ENCODE measurements around the gene PHACTR3.

The PHACTR3 gene

DNA sequence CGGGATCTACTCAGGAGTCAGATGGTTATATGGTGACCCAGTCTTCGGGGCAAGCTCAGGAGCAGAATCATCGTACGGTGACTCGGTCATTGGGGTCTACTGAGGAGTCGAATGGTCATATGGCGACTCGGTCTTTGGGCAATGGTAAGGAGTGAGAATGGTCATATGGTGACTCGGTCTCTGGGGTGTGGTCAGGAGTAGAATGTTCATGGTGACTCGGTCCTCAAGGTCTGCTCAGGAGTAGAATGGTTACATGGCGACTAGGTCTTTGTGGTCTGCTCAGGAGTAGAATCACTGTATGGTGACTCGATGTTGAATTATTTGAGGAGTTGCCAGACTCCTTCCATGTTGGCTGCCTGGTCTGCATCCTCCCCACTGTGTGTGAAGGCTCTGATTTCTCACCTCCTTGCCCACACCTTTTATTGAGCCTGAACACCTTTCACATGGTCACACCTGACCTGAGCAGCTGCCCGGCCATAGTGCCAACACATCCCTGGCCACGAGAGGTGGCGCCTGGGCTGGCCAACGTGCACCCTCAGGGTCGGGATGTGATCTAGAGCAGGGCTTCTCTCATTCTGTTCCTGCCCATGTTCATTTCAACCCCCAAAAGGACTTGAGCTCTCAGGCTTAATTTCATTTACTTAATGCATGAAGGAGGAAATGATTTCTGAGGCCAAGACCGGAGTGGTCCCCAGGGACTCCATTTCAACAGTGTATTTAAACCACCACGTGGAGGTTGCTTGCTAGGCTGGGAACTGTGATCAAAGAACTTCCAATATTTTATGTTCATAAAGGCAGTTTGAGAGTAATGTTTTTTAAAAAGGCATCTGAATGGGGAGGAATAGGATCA, 119.5 kb downstream of the PHACTR3 start:
- DNase-seq (ENCODE audit: low spot score in 2 of 2) (no peak), ATAC-seq (ENCODE audit: low read depth) (no peak)
- peaks cover 3% of the 10 kb centered on the region for H3K27me3 Mint-ChIP-seq
- no peaks in the 10 kb centered on the region for H3K4me1 Mint-ChIP-seq
- H3K9me3 Mint-ChIP-seq: peaks cover 2% of the 10 kb centered on the region
- no peak overlapping the region for H3K4me3 Mint-ChIP-seq
- no peak overlapping the region for H3K27ac Mint-ChIP-seq
- no peaks in the 10 kb centered on the region for H3K36me3 Mint-ChIP-seq

DNA sequence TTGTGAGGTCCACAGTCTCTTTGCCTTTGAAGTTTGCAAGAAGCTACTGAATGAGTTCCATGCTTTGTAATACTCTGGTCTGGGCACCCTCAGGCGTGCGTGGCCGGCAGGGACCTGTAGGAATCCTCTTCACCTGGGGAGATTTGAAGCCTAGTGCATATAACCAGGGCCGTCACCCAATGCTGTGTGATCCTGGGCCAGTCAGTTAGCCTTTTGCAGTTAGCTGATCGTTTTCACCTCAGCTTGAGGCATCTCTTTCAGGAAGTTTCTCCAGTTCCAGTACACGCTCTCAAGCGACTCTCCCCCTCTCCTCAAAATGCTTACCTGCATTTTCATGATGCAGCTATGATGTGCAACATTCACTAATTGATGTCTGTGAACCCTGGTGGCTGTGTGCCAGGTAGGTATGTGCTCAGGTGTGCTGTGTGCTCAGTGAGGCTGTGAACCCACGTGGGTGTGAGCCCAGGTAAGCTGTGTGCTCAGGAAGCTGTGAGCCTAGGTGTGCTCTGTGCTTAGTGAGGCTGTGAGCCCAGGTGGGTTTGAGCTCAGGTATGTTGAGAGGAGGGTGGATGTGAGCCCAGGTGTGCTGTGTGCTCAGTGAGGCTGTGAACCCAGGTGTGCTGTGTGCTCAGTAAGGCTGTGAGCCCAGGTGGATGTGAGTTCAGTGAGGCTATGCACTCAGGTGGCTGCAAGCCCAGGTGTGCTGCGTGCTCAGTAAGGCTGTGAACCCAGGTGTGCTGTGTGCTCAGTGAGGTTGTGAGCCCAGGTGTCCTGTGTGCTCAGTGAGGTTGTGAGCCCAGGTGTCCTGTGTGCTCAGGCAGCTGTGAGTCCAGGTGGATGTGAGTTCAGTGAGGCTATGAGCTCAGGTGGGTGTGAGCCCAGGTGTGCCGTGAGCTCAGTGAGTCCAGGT, 120.4 kb downstream of the PHACTR3 start:
- ATAC-seq (ENCODE audit: low read depth) (no peak), DNase-seq (ENCODE audit: low spot score in 2 of 2) (no peak)
- Mint-ChIP-seq H3K27me3 (peaks cover 7% of the 10 kb centered on the region), H3K4me3 (no peak overlapping the region), H3K9me3 (peaks cover 2% of the 10 kb centered on the region), H3K4me1 (no peaks in the 10 kb centered on the region), H3K36me3 (no peaks in the 10 kb centered on the region), H3K27ac (no peak overlapping the region)

DNA sequence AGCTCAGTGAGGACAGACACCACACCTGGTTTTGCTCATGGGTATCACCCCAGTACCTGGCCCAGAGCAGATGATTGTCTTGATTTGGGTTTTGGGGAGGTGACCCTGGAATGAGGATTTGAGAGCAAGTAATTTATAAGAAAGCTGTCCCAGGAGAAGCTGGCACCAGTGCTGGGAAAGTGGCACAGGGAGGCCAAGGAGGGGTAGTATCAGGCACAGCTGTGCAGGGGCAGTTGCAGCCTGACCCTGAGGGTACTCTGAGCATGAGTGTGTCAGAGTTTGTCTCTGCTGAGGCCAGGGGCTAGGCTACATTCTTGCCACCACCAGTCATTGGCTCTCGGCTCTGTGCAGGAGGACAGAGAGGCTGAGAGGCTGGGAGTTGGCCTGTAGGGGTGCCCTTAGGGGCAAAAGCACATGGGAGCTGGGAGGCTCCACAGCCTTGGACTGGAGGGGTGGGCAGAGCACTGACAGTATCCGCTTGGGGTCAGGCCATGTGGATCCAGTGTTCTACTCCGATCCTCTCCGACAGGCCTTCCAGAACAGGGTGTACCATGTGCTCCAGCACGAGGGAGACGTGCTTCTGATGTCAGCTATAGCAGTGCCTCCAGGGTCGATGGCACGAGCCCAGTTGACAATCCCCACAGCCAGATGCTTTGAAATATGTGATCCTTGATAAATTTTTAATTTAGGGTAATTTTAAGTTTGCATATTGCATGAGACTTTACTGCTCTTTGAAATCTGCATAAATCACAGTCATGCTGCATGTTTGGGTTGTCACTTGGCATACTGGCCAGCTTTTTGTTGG, 121.3 kb downstream of the PHACTR3 start:
- H3K4me3 Mint-ChIP-seq: no peak overlapping the region

DNA sequence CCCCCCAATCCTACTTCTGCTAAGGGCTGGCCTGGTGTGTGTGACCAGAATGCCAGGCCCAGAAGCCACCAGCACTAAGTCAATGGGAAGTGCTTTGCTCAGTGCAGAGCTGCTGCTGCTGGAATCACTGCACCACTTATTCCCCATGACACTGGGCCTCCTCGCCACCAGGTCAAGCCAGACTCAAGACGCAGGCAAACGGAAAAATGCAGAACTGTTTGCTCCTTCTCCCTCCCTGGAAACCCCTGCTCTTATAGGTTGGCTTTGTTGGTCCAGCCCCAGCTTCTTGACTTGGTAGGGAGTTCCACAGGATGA, 121.9 kb downstream of the PHACTR3 start:
- ATAC-seq (ENCODE audit: low read depth) (no peak), DNase-seq (ENCODE audit: low spot score in 2 of 2) (no peak)
- Mint-ChIP-seq H3K27ac (no peak overlapping the region), H3K9me3 (peaks cover 2% of the 10 kb centered on the region), H3K36me3 (no peaks in the 10 kb centered on the region), H3K27me3 (peaks cover 6% of the 10 kb centered on the region), H3K4me3 (no peak overlapping the region), H3K4me1 (no peaks in the 10 kb centered on the region)

More for the DNA sequence above, 121.3 kb downstream of the PHACTR3 start:
- ATAC-seq (ENCODE audit: low read depth): no peak
- DNase-seq (ENCODE audit: low spot score in 2 of 2): no peak
- Mint-ChIP-seq H3K27ac (no peak overlapping the region), H3K27me3 (peaks cover 6% of the 10 kb centered on the region), H3K9me3 (peaks cover 2% of the 10 kb centered on the region), H3K4me1 (no peaks in the 10 kb centered on the region), H3K36me3 (no peaks in the 10 kb centered on the region)

DNA sequence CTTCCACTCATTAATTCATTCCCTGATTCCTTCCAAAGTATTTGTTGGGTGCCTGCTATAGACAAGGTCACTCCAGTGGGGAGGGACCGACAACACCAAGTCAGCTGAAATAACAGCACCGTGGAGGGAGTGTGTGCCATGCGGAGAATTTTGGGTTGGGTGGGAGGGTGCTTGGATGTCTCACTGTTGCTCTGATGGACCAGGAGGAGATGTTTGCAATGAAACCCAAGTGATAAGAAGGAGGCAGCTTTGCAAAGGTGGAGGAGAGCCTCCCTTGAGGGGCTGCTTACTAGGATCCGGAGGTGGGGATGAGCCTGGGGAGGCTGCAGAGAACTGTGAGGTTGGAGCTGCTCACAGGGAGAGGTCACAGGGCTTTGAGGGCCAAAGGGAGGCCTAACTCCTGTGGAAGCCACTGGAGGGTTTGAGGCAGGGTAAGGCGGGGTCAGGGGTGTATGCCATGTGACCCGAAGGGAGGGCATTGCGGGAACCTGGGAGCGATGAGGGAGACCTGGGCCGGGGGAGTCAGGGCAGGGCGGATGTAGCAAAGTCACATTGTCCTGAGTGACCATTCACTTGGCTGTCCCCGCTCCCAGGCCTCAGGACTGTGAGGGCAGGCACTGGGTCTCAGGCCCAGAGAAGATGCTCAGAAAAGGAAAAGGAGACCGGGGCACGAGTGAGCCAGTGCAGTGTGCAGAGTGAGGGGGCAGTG, 124.5 kb downstream of the PHACTR3 start:
- Mint-ChIP-seq H3K27ac (no peak overlapping the region), H3K4me1 (no peaks in the 10 kb centered on the region), H3K36me3 (no peaks in the 10 kb centered on the region), H3K27me3 (peaks cover 6% of the 10 kb centered on the region), H3K4me3 (no peak overlapping the region), H3K9me3 (no peaks in the 10 kb centered on the region)
- ATAC-seq (ENCODE audit: low read depth): no peak
- no peak for DNase-seq (ENCODE audit: low spot score in 2 of 2)

DNA sequence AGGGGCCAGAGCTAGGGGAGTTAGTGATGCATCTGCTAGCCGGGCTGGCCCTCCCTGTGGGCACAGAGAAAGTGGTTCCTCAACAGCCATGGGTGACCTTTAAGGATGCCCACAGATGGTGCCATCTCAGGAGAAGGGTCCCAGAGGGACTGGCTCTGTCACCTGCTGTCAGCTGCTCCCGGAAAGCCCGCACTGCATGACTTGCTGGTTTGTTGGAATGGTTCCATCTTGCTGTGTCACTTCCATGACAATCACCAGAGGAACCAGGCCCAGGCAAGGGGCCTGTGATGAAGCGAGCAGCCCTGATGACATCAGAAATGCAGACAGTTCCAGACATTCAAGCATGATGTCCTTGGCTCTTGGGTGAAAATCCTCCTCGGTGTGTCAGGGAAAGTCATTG, 125.2 kb downstream of the PHACTR3 start:
- no peaks in the 10 kb centered on the region for H3K36me3 Mint-ChIP-seq
- no peak overlapping the region for H3K27ac Mint-ChIP-seq
- H3K4me1 Mint-ChIP-seq: no peaks in the 10 kb centered on the region
- peaks cover 6% of the 10 kb centered on the region for H3K27me3 Mint-ChIP-seq
- ATAC-seq (ENCODE audit: low read depth) (no peak), DNase-seq (ENCODE audit: low spot score in 2 of 2) (no peak)
- no peaks in the 10 kb centered on the region for H3K9me3 Mint-ChIP-seq
- H3K4me3 Mint-ChIP-seq: no peak overlapping the region

DNA sequence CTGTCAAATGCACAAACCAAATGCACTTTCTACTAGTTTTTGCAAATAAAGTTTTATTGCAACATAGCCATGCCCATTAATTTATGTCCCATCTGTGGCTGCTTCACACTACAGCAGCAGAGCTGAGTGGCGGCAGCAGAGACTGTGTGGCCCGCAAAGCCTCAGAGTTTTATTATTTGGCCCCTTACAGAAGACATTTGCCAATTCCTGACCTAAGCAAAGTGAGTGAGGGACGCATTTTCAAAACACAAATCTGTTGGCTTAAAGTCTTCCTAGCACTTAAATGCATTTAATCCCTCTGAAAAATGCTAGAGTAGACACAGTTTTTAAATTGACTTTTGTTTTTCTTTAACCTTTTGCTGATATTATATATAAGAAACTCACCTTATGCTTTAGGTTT, 126.4 kb downstream of the PHACTR3 start:
- Mint-ChIP-seq H3K4me3 (no peak overlapping the region), H3K4me1 (no peaks in the 10 kb centered on the region), H3K9me3 (no peaks in the 10 kb centered on the region), H3K27ac (no peak overlapping the region), H3K27me3 (peaks cover 6% of the 10 kb centered on the region), H3K36me3 (no peaks in the 10 kb centered on the region)
- ATAC-seq (ENCODE audit: low read depth) (no peak), DNase-seq (ENCODE audit: low spot score in 2 of 2) (no peak)

DNA sequence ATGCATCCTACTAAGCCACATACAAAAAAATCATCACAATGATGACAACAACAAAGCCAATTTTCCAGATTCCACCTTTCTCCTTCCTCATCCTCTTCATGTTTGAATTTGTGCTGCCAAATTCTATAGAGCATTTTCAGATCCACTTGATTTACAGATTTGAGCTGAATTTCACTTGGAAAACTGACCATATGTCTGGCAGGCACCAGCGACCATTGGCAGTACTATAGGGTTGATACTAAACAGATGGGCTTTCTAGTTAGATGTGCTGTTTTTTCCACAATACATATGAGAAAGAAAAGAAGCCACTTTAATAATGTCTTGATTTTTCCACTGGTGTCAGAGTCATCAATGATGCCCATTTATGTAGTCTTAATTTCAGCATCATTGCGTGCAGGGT, 127.0 kb downstream of the PHACTR3 start:
- no peaks in the 10 kb centered on the region for H3K9me3 Mint-ChIP-seq
- H3K4me3 Mint-ChIP-seq: no peak overlapping the region
- no peaks in the 10 kb centered on the region for H3K4me1 Mint-ChIP-seq
- no peaks in the 10 kb centered on the region for H3K36me3 Mint-ChIP-seq
- DNase-seq (ENCODE audit: low spot score in 2 of 2) (no peak), ATAC-seq (ENCODE audit: low read depth) (no peak)
- H3K27me3 Mint-ChIP-seq: peaks cover 6% of the 10 kb centered on the region
- no peak overlapping the region for H3K27ac Mint-ChIP-seq

DNA sequence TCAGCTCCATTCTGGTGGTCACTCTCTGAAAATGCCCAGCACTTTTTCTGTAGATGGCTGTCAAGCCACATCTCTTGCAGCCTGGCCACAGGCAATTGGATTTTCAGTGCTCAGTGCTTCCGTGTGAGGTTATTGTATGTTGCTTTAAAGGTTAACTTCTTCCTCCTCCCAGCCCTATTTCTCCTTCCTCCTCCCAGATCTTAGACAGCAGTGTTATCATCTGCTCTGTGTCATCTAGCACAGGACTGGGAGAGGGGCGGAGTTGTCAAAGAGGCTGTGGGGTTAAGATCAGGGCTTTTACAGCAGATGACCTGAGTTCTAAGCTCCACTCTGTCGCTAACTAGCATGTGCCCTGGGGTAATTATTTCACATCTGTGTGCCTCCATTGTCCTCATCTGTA, 129.0 kb downstream of the PHACTR3 start:
- Mint-ChIP-seq H3K9me3 (no peaks in the 10 kb centered on the region), H3K27me3 (peaks cover 8% of the 10 kb centered on the region), H3K4me1 (no peaks in the 10 kb centered on the region), H3K4me3 (no peak overlapping the region), H3K36me3 (no peaks in the 10 kb centered on the region), H3K27ac (no peak overlapping the region)
- ATAC-seq (ENCODE audit: low read depth) (no peak), DNase-seq (ENCODE audit: low spot score in 2 of 2) (no peak)

DNA sequence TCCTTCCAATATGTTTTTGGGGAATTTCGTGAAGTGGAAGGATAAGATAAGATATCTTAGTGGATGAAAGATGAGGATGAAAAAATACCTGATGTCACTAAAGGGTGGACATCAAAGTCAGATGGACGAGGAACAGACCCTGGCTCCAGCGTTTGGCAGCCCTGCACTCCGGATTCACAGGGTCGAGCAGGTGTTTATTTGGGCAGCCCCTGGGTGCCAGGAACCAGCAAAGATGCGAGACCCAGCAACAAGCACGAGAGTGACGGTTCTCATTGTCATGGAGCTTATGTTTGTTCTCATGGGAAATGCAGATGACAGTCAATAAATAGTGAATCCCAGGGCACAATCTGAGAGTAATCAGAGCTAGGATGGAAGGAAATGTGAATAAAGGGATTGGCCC, 131.1 kb downstream of the PHACTR3 start:
- H3K4me3 Mint-ChIP-seq: no peak overlapping the region
- no peak overlapping the region for H3K27ac Mint-ChIP-seq
- DNase-seq (ENCODE audit: low spot score in 2 of 2): no peak
- H3K27me3 Mint-ChIP-seq: peaks cover 2% of the 10 kb centered on the region
- no peak for ATAC-seq (ENCODE audit: low read depth)
- no peaks in the 10 kb centered on the region for H3K4me1 Mint-ChIP-seq
- peaks cover 3% of the 10 kb centered on the region for H3K9me3 Mint-ChIP-seq
- H3K36me3 Mint-ChIP-seq: no peaks in the 10 kb centered on the region

DNA sequence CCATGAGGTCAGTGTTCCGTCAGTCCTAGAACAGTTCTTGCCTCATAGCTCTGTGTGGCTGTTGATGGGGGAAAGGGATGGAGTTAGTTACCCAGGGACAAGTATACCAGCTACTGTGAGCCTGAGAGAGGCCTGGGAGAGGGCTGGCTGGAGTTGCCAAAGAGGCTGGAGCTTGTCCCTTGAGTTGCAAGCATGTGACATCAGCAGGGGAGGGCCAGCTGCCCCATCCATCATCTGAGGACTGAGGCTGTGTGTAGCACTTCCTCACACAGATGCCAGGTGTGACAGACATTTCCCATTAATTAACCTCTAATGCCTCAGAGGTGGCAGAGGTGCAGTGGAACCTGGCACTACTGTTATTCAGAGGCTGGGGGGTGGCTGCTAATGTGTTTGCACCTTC, 131.6 kb downstream of the PHACTR3 start:
- Mint-ChIP-seq H3K27ac (no peak overlapping the region), H3K36me3 (no peaks in the 10 kb centered on the region), H3K4me1 (no peaks in the 10 kb centered on the region), H3K27me3 (peaks cover 2% of the 10 kb centered on the region), H3K4me3 (no peak overlapping the region), H3K9me3 (peaks cover 3% of the 10 kb centered on the region)
- no peak for DNase-seq (ENCODE audit: low spot score in 2 of 2)
- ATAC-seq (ENCODE audit: low read depth): no peak

DNA sequence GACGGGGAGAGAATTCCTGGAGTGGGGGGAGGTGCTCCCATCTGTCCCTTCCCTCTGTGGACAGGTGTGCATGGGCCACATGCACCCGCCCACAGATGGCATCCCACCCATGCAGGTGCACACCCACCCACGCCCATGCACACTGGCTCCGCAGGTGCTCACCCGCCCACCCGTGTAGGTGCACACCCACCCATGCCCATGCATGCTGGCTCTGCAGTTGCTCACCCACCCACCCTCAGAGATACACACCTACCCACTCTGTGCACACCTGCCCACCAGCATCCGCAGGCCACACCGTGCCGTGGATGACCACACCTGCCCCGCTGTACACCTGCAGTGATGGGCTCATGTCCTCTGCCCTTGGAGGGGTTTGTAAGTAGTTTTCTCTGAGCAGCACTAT, 132.0 kb downstream of the PHACTR3 start:
- Mint-ChIP-seq H3K4me3 (no peak overlapping the region), H3K36me3 (no peaks in the 10 kb centered on the region), H3K27ac (no peak overlapping the region), H3K4me1 (no peaks in the 10 kb centered on the region), H3K9me3 (peaks cover 3% of the 10 kb centered on the region), H3K27me3 (peaks cover 5% of the 10 kb centered on the region)
- DNase-seq (ENCODE audit: low spot score in 2 of 2): no peak
- ATAC-seq (ENCODE audit: low read depth): no peak

DNA sequence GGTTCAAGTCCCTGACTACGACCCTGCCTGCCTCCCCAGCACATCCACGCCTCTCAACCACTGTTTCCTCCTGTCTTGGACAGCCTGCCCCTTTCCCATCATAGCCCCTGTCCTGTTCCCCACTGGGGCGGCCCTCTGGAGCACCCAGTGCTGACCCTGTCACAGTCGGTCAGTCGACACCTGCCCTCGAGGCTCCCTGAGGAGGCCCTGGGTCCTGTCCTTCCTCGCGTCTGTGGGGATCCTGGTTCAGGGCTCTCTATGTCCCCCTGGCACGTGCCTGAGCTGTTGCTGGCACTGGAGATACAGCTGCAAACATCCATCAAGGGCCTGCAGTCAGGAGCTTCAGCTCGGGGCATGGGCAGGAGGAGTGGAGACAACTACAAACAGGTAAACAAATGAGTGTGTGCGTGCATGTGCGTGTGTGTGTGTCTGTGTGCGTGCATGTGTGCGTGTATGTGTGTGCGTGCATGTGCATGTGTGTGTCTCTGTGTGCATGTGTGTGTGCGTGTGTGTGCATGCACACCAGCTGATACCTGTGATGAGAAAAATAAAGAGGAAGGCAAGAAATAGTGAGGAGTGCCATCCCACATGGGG, 132.8 kb downstream of the PHACTR3 start:
- no peaks in the 10 kb centered on the region for H3K36me3 Mint-ChIP-seq
- no peak overlapping the region for H3K27ac Mint-ChIP-seq
- ATAC-seq (ENCODE audit: low read depth): no peak
- peaks cover 6% of the 10 kb centered on the region for H3K27me3 Mint-ChIP-seq
- H3K4me1 Mint-ChIP-seq: no peaks in the 10 kb centered on the region
- DNase-seq (ENCODE audit: low spot score in 2 of 2): no peak
- H3K9me3 Mint-ChIP-seq: peaks cover 3% of the 10 kb centered on the region
- H3K4me3 Mint-ChIP-seq: no peak overlapping the region

Measured in memory B cell (primary cell).